ENCODE data around the gene CEACAM19.

Gene CEACAM19

DNA sequence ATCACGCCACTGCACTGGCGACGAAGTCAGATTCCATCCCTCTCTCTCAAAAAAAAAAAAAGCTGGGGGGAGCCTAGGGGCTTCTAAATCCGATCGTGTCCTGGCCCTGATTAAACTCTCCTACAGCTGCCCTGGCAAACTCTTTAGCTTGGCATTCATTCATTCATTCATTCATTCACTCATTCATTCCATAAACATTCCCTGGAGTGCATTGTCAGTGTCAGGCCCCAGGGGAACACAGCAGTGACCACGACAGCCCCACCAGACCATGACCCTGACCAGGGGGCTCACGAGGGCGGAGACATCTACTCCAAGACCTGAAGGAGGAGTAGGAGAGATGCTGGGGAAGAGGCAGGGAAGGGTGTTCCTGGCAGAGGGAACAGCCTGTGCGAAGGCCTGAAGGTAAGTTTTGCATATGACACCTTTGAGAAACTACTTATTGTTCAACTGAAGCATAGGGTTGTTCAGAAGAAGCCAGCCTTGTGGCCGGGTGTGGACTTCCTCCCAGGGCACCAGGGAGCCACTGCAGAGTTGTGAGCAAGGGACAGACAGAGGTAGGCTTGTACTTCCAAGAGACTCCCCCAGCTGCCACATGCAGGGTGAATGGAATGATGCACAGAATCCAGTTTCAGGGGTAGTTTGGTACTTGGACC is 52.1 kb downstream of the CEACAM19 start:
- DNase-seq (ENCODE audit: low spot score) = no peak

DNA sequence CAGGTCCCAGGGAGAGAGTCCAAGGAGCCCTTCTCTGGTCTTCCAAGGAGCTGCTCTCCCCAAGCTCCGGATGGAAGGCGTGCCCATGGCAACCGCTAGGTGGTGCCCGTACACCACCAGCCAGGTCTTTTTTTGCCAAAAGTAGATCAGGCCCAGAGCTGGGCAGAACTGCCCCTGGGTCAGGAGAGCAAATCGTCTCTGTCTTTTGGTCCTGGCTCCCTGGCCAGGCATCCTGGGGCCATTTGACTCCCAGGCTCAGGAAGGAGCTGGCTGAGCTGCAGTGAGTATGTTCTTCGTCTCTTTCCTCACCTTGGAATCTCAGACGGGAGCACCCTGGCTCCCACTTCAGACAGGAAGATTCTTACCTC is 52.7 kb downstream of the CEACAM19 start:
- DNase-seq (ENCODE audit: low spot score) = peak; percentile 88

DNA sequence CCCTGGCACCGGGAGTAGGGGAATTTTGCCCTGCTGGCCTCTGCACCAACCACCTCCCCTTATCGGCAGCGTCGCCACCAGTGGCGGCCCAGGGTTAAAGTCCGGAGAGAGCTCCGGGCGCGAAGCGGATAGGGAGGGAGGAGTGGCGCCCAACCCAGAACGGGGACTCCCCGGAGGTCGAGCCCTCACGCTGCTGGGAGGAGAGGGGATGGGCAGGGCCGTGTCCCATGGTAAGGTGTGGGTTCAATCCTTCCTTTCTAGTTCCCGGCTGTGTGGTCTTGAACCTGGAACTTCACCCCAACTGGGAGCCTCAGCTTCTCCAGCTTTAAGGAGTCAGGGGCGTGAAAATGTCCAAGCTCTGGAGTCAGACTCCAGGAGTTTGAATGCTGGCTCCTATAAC is 54.0 kb downstream of the CEACAM19 start:
- DNase-seq (ENCODE audit: low spot score) = no peak

DNA sequence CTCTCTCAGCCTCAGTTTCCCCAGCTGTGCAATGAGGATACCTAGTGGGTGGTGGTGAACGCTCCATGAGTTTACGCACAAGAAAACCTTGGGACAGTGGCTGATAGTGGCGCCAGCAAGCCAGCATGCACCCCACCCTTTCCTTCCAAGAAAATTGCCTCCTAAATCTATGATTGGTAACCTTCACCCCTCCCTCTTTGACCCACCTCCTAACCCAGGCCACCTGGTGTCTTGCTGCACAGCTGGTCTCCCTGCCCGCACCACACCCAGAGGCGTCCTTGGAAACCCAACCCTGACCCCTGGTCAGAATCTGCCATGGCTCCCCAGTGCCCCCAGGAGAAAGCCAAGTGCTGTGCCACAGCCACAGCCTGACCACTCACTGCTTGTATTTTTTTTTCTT is 54.4 kb downstream of the CEACAM19 start:
- DNase-seq (ENCODE audit: low spot score) = no peak

DNA sequence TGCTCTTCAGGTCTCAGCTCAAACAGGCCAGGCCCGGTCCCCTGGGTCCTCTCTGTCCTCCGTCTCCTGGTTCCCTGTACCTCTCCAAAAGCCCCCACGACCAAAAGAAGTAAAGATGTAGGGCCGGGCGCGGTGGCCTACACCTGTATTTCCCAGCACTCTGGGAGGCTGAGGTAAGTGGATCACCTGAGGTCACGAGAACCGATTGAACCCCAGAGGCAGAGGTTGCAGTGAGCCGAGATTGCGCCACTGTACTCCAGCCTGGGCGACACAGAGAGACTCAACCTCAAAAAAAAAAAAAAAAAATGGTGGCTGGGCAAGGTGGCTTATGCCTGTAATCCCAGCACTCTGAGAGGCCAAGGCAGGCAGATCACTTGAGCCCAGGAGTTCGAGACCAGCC is 55.2 kb downstream of the CEACAM19 start:
- DNase-seq (ENCODE audit: low spot score) = no peak

DNA sequence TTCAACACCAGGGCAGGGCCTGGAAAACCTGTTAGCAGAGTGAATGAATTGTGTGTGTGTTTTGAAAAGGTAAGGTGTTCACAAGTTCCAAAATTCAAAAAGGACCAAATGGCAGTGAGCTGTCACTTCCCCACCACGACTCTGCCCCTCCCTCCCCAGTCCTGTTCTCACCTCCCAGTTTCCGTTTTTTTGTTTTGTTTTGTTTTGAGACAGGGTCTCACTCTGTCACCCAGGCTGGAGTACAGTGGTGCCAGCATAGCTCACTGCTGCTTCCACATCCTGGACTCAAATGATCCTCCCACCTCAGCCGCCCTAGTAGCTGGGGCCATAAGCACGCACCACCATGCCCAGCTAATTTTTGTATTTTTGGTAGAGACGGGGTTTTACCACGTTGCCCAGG is 56.9 kb downstream of the CEACAM19 start:
- DNase-seq (ENCODE audit: low spot score) = no peak

DNA sequence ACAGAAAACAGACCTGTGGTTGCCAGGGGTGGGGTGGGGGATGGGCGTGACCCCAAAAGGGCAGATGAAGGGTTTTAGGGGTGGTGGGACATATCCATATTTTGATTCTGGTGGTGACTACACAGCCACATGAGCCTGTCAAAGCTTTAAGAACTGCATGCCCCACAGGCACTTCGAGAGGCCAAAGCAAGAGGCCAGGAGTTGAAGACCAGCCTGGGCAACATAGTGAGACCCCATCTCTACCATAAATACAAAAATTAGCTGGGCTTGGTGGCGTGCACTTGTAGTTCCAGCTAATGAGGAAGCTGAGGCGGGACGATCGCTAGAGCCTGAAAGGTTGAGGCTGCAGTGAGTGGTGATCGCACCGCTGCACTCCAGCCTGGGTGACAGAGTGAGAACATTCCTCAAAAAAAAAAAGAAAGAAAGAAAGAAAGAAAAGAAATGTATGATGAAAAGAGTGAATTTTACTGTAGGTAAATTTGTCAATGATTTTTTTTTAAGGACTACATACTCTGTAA is 58.3 kb downstream of the CEACAM19 start:
- DNase-seq (ENCODE audit: low spot score) = no peak

DNA sequence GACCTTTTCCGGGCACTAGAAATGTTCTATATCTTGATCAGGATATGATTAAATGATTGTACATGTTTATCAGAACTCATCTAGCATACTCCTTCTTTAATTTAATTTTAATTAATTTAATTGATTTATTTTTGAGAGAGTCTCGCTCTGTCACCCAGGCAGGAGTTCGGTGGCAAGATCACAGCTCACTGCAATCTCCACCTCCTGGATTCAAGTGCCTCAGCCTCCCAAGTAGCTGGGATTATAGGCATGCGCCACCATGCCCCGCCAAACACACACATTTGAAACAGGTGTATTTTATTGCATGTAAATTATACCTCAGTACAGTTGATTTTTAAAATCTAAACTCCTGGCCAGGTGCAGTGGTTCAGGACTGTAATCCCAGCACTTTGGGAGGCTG is 59.8 kb downstream of the CEACAM19 start:
- no peak for DNase-seq (ENCODE audit: low spot score)

DNA sequence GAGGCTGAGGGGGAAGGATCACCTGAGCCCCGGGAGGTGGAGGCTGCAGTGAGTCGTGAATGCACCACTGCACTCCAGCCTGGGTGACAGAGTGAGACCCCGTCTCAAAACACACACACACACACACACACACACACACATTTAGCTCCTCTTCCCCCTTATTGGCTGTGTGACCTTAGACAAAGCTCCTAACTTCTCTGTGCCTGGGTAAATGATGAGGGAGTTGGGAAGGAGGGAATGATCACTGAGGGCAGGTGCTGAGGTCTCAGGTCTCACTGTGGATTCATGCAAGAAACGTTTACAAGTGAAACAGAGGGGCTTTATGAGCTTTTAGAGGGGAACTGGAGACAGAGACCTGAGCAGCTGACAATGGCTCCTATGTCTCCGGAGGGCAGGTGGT is 60.3 kb downstream of the CEACAM19 start:
- no peak for DNase-seq (ENCODE audit: low spot score)

DNA sequence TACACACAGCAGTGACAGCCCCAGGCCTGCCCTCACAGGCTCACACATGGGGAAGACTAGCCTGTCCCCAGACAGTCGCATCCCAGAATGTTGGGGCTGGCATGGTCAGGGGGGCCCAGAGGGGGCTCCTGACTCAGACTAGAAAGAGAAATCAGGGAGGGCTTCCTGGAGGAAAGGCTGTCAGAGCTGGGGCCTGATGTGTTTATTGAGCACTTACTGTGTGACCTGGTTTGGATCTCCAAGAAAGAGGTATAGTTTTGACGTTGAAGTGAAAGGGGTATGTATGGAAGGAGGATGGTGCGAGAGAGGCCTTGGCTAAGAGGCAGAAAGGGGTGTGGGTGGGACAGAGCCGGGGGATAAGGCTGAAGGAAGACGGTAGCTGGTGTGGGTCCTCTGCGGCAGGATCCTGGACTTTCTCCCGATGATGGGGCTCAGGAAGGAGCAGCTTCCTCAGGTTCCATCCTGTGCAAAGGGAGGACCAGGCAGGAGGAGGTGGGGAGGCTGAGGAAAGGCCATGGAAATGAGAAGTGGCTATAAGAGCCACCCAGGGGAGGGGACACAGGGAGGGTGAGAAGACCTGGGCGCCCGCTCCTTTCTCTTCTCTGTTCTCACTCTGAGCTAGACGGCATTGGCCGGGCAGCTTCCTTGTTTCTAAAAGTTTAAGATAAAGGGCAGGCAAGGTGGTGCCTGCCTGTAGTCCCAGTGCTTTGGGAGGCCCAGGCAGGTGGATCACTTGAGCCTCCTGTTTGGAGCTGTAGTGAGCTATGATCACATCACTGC is 61.1 kb downstream of the CEACAM19 start:
- DNase-seq (ENCODE audit: low spot score) = no peak
